HepG2 (cell line): ENCODE measurements around the gene DDIT4. TPM values are rescaled to one million over a fixed set of nuclear protein-coding genes. Genes with fewer than 3 reads are reported as not detected.
A peak's percentile ranks its signal among the peaks of the same experiment; 100 is the strongest.

ENCODE experiments used
- AKAP8 ChIP-seq: sonication (generic); formaldehyde crosslinking; IDR thresholded peaks from 2 replicates; pipeline ENCODE4 v1.5.1; 2020; ENCODE audit warnings: mild to moderate bottlenecking, missing genetic modification reagents
- CBX5 ChIP-seq: sonication (generic); formaldehyde crosslinking; IDR thresholded peaks from 2 replicates; pipeline ENCODE4 v1.4.0; 2020; ENCODE audit warnings: missing genetic modification reagents, borderline replicate concordance
- HHEX ChIP-seq: IDR thresholded peaks from 2 replicates; pipeline ENCODE4 v1.6.1; 2016; ENCODE audit warnings: control low read depth
- HNF4G ChIP-seq, 2 experiments: sonication (generic) in 1 of 2; formaldehyde crosslinking in 1 of 2; IDR thresholded peaks; 2 replicates each; pipeline versions ENCODE4 v1.4.0 to v1.6.1; 2011 to 2020; ENCODE audit warnings: borderline replicate concordance in 2 of 2, low read depth in 2 of 2, mild to moderate bottlenecking in 2 of 2, low read length in 1 of 2, missing genetic modification reagents in 1 of 2, moderate library complexity in 1 of 2
- PHB2 ChIP-seq: fragments of 450-650 bp; IDR thresholded peaks from 2 replicates; pipeline ENCODE4 v1.6.1; 2018; ENCODE audit not compliant: partially characterized antibody
- SMARCE1 ChIP-seq: fragments of 450-650 bp; IDR thresholded peaks from 2 replicates; pipeline ENCODE4 v1.6.1; 2017; ENCODE audit warnings: borderline replicate concordance
- TRIM24 ChIP-seq: sonication (generic); formaldehyde crosslinking; IDR thresholded peaks from 2 replicates; pipeline ENCODE4 v1.8.0; 2022; ENCODE audit warnings: mild to moderate bottlenecking, missing genetic modification reagents
- ZKSCAN8 ChIP-seq: IDR thresholded peaks from 2 replicates; pipeline ENCODE4 v1.6.1; 2016; ENCODE audit warnings: borderline replicate concordance, missing genetic modification reagents, missing compliant biosample characterization
- ZNF224 ChIP-seq: sonication (generic); formaldehyde crosslinking; IDR thresholded peaks from 2 replicates; pipeline ENCODE4 v1.5.0; 2020; ENCODE audit warnings: mild to moderate bottlenecking, missing genetic modification reagents
- ZNF282 ChIP-seq: fragments of 450-650 bp; IDR thresholded peaks from 2 replicates; pipeline ENCODE4 v1.6.1; 2018; ENCODE audit not compliant: partially characterized antibody
- ZNF34 ChIP-seq: sonication (generic); formaldehyde crosslinking; IDR thresholded peaks from 2 replicates; pipeline ENCODE4 v1.4.0; 2020; ENCODE audit warnings: mild to moderate bottlenecking, missing genetic modification reagents, borderline replicate concordance
- ZNF746 ChIP-seq: sonication (generic); formaldehyde crosslinking; IDR thresholded peaks from 2 replicates; pipeline ENCODE4 v1.8.0; 2022; ENCODE audit warnings: mild to moderate bottlenecking, missing genetic modification reagents
- ZNF790 ChIP-seq: sonication (generic); formaldehyde crosslinking; IDR thresholded peaks from 2 replicates; pipeline ENCODE4 v1.8.0; 2022; ENCODE audit warnings: missing genetic modification reagents, mild to moderate bottlenecking, borderline replicate concordance
- polyA plus RNA-seq, 8 experiments: library from polyadenylated mRNA; depleted of rRNA in 3 of 8; stranded (reverse) in 7 of 8; unstranded in 1 of 8; fragments of >200 nt; fragmentation: Illumina TruSeq in 4 of 8; extraction: Trizol in 4 of 8; gene quantifications; 2 replicates each; pipeline versions ENCODE4 v1.2.1 to v1.2.3, GENCODE V29; 2011 to 2016; ENCODE audit warnings: low read depth in 4 of 8, missing spikeins in 1 of 8, mixed read lengths in 1 of 8; ENCODE audit not compliant: insufficient read depth in 1 of 8
- total RNA-seq, 5 experiments: library from RNA; depleted of rRNA; stranded (reverse); fragments of >200 nt; fragmentation: Illumina TruSeq; extraction: Trizol; gene quantifications; 2 replicates each; pipeline ENCODE4 v1.2.3, GENCODE V29; 2016; ENCODE audit warnings: low read depth in 1 of 5
- TF ChIP-seq, protein P1 (sequence below): sonication (generic); formaldehyde crosslinking; IDR thresholded peaks from 2 replicates; pipeline ENCODE4 v1.9.0; 2022; ENCODE audit warnings: low read depth, missing genetic modification reagents
- TF ChIP-seq, protein P2 (sequence below): sonication (generic); formaldehyde crosslinking; IDR thresholded peaks from 2 replicates; pipeline ENCODE4 v1.4.0; 2020; ENCODE audit warnings: missing genetic modification reagents
- TF ChIP-seq, protein P3 (sequence below): sonication (generic); formaldehyde crosslinking; IDR thresholded peaks from 2 replicates; pipeline ENCODE4 v1.4.0; 2020; ENCODE audit warnings: low read depth, mild to moderate bottlenecking, missing genetic modification reagents
- TF ChIP-seq, protein P4 (sequence below): IDR thresholded peaks from 2 replicates; pipeline ENCODE4 v1.6.1; 2016; ENCODE audit warnings: low read depth, control low read depth
- TF ChIP-seq, protein P5 (sequence below): sonication (generic); formaldehyde crosslinking; IDR thresholded peaks from 2 replicates; pipeline ENCODE4 v1.5.1; 2020; ENCODE audit warnings: missing genetic modification reagents, mild to moderate bottlenecking, borderline replicate concordance

DDIT4 gene
- total and polyA plus RNA-seq, 2 of the 13 experiments (the other 11 are each of a cell fraction or from before 2014, with no cell fraction given): 35.6 to 40.7 TPM

DNA sequence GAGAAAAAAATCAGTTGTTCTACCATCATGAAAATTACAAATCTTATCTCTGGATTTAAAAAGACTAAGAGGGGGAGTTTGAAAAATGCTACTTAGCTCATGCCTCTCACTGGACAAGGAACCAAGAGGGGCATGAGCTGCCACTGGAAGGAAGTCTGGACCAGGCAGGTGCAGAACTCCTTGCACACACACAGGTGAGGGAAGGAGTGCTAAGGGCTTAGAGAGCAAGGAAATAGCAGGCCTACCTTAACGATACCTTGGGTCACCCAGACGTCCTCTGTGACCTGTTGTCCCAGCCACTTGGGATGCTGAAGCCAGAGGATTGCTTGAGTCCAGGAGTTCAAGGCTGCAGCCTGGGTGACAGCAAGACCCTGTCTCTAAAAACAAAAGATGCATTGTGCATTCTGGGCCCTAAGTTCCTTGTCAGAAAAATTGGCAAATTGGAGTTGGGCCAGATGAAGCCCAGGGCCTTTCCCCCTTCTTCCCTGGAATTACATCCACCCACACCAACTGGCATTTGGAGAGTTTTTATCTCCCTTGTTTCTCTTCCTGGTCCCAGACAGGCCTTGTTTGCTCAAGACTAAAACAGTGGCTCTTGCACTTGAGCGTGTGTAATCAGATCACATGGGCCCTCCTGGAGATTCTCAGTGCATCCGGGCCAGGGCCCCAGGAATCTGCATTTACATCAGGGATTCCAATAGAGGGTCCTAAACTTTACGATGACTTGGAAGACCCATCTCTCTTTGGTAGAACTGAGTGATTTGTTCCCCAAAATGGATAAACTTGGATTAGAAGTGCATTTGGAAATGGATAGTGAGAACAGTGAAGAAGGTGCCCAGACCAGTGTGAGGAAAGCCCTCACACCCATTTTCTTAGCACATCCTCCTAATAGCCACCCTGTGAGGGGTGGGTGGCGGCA is 3.0 kb downstream of the DDIT4 start (continued):
- TF ChIP-seq ZNF34 (CRISPR knock-in tag): no peak; the same call in 1 of the 2 replicates
- TF ChIP-seq, protein P1, sequence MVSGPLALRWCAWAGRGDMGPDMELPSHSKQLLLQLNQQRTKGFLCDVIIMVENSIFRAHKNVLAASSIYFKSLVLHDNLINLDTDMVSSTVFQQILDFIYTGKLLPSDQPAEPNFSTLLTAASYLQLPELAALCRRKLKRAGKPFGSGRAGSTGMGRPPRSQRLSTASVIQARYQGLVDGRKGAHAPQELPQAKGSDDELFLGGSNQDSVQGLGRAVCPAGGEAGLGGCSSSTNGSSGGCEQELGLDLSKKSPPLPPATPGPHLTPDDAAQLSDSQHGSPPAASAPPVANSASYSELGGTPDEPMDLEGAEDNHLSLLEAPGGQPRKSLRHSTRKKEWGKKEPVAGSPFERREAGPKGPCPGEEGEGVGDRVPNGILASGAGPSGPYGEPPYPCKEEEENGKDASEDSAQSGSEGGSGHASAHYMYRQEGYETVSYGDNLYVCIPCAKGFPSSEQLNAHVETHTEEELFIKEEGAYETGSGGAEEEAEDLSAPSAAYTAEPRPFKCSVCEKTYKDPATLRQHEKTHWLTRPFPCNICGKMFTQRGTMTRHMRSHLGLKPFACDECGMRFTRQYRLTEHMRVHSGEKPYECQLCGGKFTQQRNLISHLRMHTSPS (CRISPR knock-in tag): no peak
- no peak for TF ChIP-seq TRIM24 (CRISPR knock-in tag)
- no peak for TF ChIP-seq SMARCE1
- TF ChIP-seq ZNF282: no peak
- no peak for TF ChIP-seq PHB2
- TF ChIP-seq AKAP8 (CRISPR knock-in tag): peak; percentile 94
- TF ChIP-seq, protein P2, sequence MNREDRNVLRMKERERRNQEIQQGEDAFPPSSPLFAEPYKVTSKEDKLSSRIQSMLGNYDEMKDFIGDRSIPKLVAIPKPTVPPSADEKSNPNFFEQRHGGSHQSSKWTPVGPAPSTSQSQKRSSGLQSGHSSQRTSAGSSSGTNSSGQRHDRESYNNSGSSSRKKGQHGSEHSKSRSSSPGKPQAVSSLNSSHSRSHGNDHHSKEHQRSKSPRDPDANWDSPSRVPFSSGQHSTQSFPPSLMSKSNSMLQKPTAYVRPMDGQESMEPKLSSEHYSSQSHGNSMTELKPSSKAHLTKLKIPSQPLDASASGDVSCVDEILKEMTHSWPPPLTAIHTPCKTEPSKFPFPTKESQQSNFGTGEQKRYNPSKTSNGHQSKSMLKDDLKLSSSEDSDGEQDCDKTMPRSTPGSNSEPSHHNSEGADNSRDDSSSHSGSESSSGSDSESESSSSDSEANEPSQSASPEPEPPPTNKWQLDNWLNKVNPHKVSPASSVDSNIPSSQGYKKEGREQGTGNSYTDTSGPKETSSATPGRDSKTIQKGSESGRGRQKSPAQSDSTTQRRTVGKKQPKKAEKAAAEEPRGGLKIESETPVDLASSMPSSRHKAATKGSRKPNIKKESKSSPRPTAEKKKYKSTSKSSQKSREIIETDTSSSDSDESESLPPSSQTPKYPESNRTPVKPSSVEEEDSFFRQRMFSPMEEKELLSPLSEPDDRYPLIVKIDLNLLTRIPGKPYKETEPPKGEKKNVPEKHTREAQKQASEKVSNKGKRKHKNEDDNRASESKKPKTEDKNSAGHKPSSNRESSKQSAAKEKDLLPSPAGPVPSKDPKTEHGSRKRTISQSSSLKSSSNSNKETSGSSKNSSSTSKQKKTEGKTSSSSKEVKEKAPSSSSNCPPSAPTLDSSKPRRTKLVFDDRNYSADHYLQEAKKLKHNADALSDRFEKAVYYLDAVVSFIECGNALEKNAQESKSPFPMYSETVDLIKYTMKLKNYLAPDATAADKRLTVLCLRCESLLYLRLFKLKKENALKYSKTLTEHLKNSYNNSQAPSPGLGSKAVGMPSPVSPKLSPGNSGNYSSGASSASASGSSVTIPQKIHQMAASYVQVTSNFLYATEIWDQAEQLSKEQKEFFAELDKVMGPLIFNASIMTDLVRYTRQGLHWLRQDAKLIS (CRISPR knock-in tag): no peak
- TF ChIP-seq, protein P3, sequence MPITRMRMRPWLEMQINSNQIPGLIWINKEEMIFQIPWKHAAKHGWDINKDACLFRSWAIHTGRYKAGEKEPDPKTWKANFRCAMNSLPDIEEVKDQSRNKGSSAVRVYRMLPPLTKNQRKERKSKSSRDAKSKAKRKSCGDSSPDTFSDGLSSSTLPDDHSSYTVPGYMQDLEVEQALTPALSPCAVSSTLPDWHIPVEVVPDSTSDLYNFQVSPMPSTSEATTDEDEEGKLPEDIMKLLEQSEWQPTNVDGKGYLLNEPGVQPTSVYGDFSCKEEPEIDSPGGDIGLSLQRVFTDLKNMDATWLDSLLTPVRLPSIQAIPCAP (CRISPR knock-in tag): no peak
- TF ChIP-seq HNF4G (IDR thresholded peaks at IDR 0.05; ENCODE audit: borderline replicate concordance, low read depth, low read length): peak; percentile 56; the same call in 1 of the 2 replicates
- TF ChIP-seq HNF4G (CRISPR knock-in tag; IDR thresholded peaks at IDR 0.05; ENCODE audit: borderline replicate concordance, low read depth): no peak
- 0 out of 2 replicates have a peak, but pooled peaks have one; percentile 19 for TF ChIP-seq CBX5
- TF ChIP-seq HHEX (CRISPR knock-in tag): no peak
- TF ChIP-seq ZNF746 (CRISPR knock-in tag): no peak; the same call in 1 of the 2 replicates
- TF ChIP-seq, protein P4, sequence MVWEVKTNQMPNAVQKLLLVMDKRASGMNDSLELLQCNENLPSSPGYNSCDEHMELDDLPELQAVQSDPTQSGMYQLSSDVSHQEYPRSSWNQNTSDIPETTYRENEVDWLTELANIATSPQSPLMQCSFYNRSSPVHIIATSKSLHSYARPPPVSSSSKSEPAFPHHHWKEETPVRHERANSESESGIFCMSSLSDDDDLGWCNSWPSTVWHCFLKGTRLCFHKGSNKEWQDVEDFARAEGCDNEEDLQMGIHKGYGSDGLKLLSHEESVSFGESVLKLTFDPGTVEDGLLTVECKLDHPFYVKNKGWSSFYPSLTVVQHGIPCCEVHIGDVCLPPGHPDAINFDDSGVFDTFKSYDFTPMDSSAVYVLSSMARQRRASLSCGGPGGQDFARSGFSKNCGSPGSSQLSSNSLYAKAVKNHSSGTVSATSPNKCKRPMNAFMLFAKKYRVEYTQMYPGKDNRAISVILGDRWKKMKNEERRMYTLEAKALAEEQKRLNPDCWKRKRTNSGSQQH (CRISPR knock-in tag): 0 out of 2 replicates have a peak, but pooled peaks have one; percentile 33
- no peak for TF ChIP-seq ZNF224 (CRISPR knock-in tag)
- TF ChIP-seq ZKSCAN8 (CRISPR knock-in tag): peak; percentile 81
- TF ChIP-seq, protein P5, sequence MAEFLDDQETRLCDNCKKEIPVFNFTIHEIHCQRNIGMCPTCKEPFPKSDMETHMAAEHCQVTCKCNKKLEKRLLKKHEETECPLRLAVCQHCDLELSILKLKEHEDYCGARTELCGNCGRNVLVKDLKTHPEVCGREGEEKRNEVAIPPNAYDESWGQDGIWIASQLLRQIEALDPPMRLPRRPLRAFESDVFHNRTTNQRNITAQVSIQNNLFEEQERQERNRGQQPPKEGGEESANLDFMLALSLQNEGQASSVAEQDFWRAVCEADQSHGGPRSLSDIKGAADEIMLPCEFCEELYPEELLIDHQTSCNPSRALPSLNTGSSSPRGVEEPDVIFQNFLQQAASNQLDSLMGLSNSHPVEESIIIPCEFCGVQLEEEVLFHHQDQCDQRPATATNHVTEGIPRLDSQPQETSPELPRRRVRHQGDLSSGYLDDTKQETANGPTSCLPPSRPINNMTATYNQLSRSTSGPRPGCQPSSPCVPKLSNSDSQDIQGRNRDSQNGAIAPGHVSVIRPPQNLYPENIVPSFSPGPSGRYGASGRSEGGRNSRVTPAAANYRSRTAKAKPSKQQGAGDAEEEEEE (CRISPR knock-in tag): no peak
- TF ChIP-seq ZNF790: 0 out of 2 replicates have a peak, but pooled peaks have one; percentile 41
